HFFc6 (cell line): ENCODE data around the gene CSNK1G1. TPM values are rescaled to one million over a fixed set of nuclear protein-coding genes. Genes with fewer than 3 reads are reported as not detected.
A peak's percentile ranks its signal among the peaks of the same experiment; 100 is the strongest.

Experiments used
- DNase-seq: peaks from one replicate; pipeline ENCODE4 v3.0.0-alpha.2; 2018
- H3K27ac Mint-ChIP-seq: 2 replicates; pipeline ENCODE4 v1.8.0; 2020; ENCODE audit warnings: mild to moderate bottlenecking, mixed read lengths
- H3K27me3 Mint-ChIP-seq: 2 replicates; pipeline ENCODE4 v1.8.0; 2021; ENCODE audit warnings: mild to moderate bottlenecking, moderate library complexity, mixed read lengths; ENCODE audit not compliant: insufficient read depth
- H3K36me3 Mint-ChIP-seq: 2 replicates; pipeline ENCODE4 v1.8.0; 2021; ENCODE audit warnings: low read depth, mixed read lengths
- H3K4me1 Mint-ChIP-seq: 2 replicates; pipeline ENCODE4 v1.8.0; 2020; ENCODE audit warnings: low read depth, mixed read lengths
- H3K4me3 Mint-ChIP-seq: 2 replicates; pipeline ENCODE4 v1.8.0; 2020; ENCODE audit warnings: mild to moderate bottlenecking, moderate library complexity, mixed read lengths
- H3K9me3 Mint-ChIP-seq: 2 replicates; pipeline ENCODE4 v1.8.0; 2020; ENCODE audit warnings: mild to moderate bottlenecking, mixed read lengths
- total RNA-seq, 6 experiments: library from RNA; stranded (reverse); fragmentation: NEBNext Ultra II Directional; extraction: Animal tissue kit (Norgen Biotek cat#: 25700); gene quantifications; 2 replicates in 1 of 6; 3 replicates in 5 of 6; pipeline ENCODE4 v1.2.3, GENCODE V29; 2021
- TF ChIP-seq, protein P1 (sequence below): fragments of 200-600 bp; sonication (generic); IDR thresholded peaks from 2 replicates; pipeline ENCODE4 v1.5.0; 2021; ENCODE audit warnings: antibody characterized with exemption, mild to moderate bottlenecking

Gene CSNK1G1
- total RNA-seq, 6 experiments from 2014 or later = 16.4 to 20.5 (median 18.6) TPM

DNA sequence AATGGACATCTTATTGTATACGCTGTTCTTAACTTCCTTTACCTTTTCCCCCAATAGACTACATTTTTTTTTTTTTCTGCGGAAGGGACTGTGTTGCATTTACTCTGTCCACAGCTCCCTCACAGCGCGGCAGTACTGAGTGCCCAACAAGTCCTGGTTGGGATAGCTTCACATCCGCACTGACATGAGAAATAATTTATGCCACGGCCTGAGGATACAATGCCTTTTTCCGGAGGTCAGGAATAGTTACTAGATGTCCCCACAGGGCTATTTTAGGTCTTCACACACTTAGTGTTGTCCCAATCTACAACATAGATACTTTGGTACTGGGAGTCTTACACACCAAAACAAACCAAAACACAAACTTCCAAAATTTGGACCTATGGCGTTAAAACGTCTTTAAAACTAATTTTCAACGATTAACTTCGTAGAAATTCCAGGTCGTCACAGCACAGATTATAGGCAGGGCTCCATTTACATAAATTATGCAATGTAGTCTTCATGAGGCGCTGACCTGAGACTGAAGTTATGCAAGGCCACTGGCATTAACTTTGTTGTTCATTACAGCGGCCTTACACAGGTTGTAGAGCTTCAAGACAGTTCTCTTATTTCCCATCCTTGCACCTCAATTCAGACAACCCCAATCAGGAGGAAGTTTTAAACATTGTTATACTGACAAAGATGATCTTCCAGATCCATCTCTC lies 192.2 kb downstream of the CSNK1G1 start:
- Mint-ChIP-seq H3K27me3 (peaks cover 5% of the 10 kb centered on the region; the same call in 1 of the 2 replicates), H3K27ac (peak overlapping the region; percentile 88), H3K36me3 (peaks cover 20% of the 10 kb centered on the region), H3K9me3 (no peaks in the 10 kb centered on the region), H3K4me1 (peaks cover 46% of the 10 kb centered on the region), H3K4me3 (peak overlapping the region; percentile 85)
- TF ChIP-seq, protein P1, sequence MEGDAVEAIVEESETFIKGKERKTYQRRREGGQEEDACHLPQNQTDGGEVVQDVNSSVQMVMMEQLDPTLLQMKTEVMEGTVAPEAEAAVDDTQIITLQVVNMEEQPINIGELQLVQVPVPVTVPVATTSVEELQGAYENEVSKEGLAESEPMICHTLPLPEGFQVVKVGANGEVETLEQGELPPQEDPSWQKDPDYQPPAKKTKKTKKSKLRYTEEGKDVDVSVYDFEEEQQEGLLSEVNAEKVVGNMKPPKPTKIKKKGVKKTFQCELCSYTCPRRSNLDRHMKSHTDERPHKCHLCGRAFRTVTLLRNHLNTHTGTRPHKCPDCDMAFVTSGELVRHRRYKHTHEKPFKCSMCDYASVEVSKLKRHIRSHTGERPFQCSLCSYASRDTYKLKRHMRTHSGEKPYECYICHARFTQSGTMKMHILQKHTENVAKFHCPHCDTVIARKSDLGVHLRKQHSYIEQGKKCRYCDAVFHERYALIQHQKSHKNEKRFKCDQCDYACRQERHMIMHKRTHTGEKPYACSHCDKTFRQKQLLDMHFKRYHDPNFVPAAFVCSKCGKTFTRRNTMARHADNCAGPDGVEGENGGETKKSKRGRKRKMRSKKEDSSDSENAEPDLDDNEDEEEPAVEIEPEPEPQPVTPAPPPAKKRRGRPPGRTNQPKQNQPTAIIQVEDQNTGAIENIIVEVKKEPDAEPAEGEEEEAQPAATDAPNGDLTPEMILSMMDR = no peak
- DNase-seq = no peak

DNA sequence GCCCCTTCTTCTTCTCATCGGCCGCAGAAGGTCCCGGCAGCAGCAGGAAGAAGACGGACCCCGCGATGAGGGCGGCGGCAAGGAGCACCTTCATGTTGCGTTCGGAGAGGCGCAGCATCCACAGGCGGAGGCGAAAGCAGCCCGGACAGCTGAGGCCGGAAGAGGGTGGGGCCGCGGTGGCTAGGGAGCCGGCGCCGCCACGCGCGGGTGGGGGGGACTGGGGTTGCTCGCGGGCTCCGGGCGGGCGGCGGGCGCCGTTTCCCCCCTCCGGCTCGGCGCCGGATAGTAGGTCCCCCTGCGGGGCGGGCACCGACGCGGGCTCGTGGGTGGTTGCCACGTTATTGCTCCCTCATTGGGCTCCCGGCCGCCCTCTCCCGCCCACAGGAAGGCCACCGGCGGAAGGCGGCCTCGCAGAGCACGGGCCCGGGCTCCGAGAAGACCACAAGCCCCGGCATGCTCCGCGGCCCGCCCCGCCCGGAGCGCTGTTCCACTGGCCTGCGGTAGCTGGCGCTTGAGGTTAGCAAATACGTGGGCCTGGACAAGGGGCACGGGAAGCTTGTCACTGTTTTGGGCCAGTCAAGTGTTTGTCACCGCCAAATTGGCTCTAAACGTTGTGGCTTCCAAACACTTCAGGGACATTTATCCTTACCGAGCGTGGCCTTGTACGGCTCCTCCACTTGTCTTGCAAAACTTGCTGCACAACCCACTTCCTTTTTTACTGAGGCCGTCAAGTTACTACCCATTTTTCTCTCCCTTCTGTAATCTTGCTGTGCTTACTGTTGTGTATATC lies 192.9 kb downstream of the CSNK1G1 start, which contains the start of gene PPIB:
Gene PPIB, minus strand, starts transcription at position 154 of the 790 bp plus-strand sequence. Its CDS starts 36 bp downstream, at position 118.
- no peaks in the 10 kb centered on the region for H3K9me3 Mint-ChIP-seq
- H3K4me1 Mint-ChIP-seq = peaks cover 54% of the 10 kb centered on the region
- H3K27ac Mint-ChIP-seq = peak within 1 kb of the TSS; percentile 88
- peaks cover 5% of the 10 kb centered on the region; the same call in 1 of the 2 replicates for H3K27me3 Mint-ChIP-seq
- peaks cover 28% of the 10 kb centered on the region for H3K36me3 Mint-ChIP-seq
- DNase-seq = peak; percentile 96
- peak within 1 kb of the TSS; percentile 93 for H3K4me3 Mint-ChIP-seq
- TF ChIP-seq, protein P1 = peak; percentile 62

DNA sequence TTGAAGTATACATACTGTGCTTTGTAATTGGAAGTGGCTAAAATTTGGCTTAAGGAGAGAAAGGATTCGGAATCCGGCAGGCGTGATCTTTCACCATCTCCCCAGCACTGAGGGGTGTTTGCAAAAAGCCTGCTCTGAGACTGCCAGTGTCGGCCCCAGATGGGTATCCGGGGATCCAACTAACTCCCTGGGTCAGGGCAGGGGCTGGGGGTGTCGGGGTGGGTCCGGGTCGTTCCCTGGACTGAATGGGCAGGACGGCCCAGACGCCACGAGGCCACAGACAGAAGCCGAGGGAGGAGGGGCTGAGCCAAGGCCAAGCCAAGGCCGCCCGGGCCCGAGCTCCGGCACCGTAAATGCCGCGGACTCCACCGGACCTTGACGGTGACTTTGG lies 193.5 kb downstream of the CSNK1G1 start:
- peaks cover 56% of the 10 kb centered on the region for H3K4me1 Mint-ChIP-seq
- DNase-seq = no peak
- H3K27ac Mint-ChIP-seq = peak overlapping the region; percentile 85
- no peaks in the 10 kb centered on the region for H3K9me3 Mint-ChIP-seq
- H3K4me3 Mint-ChIP-seq = peak overlapping the region; percentile 93
- peaks cover 33% of the 10 kb centered on the region for H3K36me3 Mint-ChIP-seq
- peaks cover 5% of the 10 kb centered on the region; the same call in 1 of the 2 replicates for H3K27me3 Mint-ChIP-seq
- TF ChIP-seq, protein P1 = no peak

DNA sequence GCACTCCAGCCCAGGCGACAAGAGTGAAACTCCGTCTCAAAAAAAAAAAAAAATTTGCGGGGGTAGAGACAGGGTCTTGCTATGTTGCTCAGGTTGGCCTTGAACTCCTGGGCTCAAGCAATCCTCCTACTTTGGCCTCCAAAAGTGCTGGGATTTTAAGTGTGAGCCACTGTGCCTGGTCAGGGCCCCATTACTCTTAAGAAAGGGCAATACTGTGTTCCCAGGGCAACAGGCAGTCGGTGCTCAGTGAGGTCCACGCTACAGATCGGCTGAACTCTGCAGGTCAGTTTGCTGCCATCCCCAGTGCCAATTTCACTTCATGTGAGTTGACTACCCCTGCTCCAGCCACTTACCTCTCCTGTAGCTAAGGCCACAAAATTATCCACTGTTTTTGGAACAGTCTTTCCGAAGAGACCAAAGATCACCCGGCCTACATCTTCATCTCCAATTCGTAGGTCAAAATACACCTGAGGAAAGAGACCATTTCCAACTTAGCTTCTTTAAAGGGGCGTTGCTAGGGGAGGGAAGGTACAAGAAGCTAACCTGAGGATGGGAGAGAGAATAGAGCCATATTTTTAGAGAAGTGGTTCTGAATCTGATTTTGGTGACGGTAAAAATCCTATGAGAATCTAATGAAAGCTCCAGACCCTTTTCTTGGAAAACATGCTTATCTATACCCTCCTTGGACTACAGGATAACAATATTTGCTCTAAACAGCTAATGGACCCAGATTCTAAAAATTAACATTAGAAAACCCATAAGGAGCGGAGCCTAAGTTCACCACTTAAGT lies 194.1 kb downstream of the CSNK1G1 start:
- Mint-ChIP-seq H3K27me3 (peaks cover 5% of the 10 kb centered on the region; the same call in 1 of the 2 replicates), H3K27ac (peak overlapping the region; percentile 85), H3K4me3 (peak overlapping the region; percentile 93), H3K36me3 (peaks cover 33% of the 10 kb centered on the region), H3K9me3 (no peaks in the 10 kb centered on the region), H3K4me1 (peaks cover 56% of the 10 kb centered on the region)
- no peak for DNase-seq
- TF ChIP-seq, protein P1 = no peak
